GM21390 (cell line): Measurements from ENCODE around the gene CSMD2.
"Not testable (repeated sequence)": the region's sequence is repeated elsewhere in the genome, so short reads cannot be mapped to it uniquely, and the experiment has no call there.

Source experiments
- ATAC-seq: cut with Tn5 transposase; IDR thresholded peaks from one replicate; pipeline ENCODE4 v1.9.1; 2021; ENCODE audit not compliant: unreplicated experiment

Gene CSMD2

DNA sequence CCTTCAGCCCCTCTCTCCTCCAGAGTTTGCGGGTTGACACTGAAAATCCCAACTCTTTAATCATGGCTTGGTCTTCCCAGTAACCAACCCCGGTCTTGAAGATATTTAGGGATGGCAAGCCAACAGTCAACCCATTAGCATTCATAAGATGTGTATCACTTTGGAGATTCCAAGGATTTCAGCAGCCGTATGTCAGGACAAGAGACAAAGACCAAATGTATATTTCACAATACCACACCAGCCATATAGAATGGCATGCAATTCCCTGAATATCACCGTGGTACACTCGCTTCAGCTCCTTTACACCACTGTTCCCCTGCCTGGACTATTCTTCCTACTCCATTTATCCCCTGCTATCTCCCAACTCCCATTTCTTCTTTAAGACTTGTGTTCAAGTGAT lies 109.2 kb downstream of the CSMD2 start:
- ATAC-seq: no peak

DNA sequence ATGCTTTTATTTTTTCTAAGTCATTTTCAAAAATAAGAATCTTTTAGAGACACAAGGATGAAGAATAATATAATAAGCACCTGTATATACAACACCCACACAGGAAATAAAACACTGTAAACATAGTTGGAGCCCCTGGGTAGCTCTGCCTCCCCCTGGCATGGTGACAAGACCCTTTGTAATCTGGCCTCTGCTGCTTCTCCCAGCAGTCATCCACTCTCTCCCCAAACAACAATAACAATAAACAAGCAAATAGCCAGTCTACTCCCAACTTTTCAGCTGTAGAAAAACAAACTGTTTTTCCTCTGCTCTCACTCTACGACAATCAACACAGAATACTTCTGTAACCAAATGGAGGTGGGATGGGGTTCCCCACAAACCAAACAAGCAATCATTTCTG lies 110.1 kb downstream of the CSMD2 start:
- no peak for ATAC-seq

DNA sequence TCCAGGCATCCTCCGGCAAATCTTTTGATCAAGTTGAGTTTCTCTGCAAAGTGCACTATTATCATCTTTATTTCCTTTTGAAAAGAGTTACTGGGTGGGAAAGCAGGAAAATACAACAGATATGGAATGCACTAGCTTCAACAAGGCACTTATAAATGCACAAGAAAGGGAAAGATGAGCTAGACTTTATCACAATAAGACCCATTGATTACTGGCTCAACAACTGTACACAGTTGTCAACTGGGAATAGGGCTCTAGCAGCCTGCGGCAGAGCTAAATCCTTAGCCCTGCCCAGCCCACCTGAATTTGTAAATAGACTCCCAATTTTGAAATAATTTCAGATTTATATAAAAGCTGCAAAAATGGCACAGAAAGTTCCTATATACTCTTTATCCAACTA lies 111.4 kb downstream of the CSMD2 start:
- no peak for ATAC-seq

DNA sequence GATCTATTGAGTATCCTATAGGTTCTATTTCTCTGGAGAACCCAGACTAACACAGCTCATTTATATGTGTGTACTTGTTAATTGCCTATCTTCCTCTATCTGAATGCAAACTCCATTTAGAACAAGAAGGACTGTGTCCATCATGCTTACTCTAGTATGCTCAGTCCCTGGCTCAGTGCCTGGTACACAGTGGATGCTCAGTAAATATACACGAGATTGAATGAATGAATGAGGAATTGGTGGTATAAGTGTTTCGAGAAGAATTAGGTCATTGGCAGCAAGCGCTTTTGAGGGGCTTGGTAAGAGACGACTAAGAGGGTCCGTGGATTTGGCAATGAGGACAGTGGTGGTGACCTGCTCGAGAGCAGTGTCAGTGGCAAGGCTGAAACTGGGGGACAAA lies 112.5 kb downstream of the CSMD2 start:
- ATAC-seq: no peak

DNA sequence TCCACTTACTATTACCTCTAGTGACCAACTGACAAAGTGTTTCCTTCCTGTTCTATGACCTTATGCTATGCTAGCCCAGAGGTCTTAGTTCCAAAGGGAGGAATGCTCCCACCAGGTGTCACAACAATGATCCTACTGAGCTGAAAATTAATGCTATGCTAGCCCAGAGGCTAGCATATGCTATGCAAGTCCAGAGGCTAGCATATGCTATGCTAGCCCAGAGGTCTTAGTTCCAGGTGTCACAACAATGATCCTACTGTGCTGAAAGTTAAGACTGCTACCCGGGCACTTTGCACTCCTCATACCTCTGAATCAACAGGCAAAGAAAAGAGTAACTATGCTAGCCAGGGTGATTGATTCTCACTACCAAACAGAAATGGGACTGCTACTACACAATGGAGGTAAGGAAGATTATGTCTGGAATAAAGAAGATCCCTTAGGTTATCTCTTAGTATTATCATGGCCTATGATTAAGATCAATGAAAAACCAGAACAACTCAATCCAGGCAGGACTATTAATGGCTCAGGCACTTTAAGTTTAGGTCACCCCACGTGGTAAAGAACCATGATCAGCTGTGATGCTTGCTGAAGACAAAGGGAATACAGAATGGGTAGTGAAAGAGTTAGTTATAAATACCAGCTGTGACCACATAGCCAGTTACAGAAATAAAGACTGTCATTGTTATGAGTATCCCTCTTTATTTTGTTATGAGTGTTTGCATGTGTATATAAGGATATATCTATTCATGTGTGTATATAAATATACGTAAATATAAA lies 114.1 kb downstream of the CSMD2 start:
- no peak for ATAC-seq

DNA sequence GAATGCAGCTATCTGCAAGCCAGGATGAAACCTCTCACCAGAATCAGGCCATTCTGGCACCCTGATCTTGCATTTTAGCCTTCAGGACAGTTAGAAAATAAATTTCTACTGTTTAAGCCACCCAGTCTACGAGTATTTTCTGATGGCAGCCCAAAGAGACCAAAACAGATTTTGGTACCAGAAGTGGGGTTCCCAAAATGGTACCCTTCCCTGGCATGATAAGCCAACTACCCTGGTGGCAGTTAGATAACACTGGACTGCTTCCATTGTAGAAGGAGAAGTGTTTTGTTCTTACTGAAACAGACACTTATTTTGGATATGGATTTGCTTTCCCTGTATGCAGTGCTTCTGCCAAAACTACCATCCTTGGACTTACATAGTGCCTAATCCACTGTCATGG lies 115.0 kb downstream of the CSMD2 start:
- ATAC-seq: no peak

DNA sequence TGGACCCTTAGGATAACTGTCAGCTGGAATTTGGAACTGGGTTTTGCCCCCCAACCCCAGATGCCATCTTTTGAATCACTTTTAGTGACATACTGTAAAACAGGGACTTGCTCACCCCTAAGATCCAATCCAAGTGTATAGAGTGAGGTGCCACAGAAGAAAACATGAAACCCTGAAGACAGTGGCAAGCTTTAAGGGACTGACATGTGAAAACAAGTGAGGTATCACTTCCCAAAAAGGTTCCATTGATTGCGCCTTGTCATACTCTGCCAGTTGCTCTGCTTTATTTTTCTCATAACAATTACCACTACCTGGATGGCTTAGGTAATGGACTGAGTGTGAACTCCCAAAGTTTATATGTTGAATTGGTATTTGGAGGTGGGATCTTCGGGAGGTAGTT lies 115.6 kb downstream of the CSMD2 start:
- no peak for ATAC-seq

DNA sequence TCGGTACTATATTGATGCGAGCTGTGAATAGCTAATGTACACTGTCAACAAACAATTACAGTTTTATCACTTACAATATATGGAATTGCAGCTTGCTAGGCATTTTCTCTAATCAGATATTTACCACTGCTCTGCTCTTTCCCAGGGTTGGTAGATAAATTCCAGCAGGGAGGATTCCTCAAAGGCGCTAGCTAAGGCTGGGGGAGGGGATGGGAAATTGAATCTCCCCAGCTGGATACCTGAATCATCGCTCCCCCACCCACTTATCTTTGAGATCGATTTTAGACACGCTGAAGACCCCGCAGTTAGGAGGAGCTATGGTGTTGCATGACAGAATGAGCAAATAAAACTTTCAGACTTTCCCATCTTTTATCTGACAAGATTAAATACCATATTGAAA lies 127.2 kb downstream of the CSMD2 start:
- ATAC-seq: no peak

DNA sequence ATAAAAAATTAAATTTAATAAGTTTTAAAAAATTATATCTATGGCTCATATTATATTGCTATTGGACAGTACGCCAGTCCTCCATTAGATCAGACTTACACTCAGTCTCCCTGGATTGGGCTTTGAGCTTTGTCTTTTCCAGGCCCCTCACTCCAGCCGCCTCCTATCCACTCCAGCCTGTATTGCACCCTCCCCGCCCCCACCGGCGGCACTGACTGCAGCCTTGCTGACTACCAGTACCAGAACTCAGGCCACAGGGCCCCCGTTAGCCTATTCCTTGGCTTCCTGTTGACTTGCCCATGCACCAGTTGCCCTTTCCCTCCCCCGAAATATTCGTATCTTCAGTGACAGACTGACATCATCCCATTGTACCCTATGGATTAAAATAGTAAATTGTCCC lies 127.9 kb downstream of the CSMD2 start:
- ATAC-seq: no peak

DNA sequence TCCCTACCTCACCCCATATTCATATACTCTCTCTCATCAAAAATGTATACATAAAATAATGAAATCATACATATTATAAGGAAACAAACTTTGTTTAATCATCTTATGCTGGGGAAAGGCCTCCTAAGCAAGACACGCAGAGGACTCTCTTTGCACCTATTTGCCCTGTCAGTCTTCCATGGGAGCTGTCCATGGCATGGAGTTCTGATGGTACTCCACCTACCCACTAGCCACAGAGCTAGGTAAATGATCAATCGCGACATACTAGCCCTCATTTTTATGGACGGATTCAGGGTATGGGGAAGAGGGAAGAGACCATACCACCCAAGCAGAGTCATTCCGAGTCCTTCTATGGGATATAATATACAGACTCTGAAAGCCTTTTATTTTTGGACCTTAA lies 131.0 kb downstream of the CSMD2 start:
- no peak for ATAC-seq

DNA sequence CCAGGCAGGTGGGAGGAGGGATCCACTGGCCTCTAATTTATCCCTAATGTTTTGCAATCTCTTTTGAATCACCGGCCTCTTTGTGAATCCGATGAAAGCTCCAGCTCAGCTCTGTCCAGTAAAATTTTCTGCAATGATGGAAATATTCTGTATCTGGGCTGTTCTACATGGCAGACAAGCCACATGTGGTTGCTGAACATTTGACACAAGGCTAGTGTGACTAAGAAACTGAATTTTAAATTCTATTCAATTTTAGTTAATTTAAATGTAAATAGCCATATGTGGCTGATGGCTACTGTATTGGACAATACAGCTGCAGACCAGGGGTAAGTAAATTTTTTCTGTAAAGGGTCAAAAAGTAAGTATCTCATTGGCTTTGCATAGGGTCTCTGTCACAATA lies 135.1 kb downstream of the CSMD2 start:
- no peak for ATAC-seq

DNA sequence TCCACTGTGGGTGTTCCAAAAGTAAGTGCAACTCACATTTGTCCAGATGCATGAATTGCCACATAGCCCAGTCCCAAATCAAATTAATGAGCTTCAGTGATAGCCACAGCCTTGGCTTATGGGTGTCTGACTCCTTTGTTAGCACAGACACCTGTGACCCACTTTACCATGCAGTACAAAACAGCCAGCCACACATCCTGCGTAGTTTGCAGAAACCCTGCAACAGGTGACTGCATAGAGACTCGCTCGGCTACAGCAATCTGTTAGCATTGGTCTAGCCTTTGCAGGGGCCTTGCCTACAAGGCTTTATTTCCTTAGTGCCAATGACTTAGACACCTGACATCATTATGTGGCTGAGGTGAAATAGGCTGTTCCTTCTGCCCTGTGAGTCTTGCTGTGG lies 135.5 kb downstream of the CSMD2 start:
- no peak for ATAC-seq

DNA sequence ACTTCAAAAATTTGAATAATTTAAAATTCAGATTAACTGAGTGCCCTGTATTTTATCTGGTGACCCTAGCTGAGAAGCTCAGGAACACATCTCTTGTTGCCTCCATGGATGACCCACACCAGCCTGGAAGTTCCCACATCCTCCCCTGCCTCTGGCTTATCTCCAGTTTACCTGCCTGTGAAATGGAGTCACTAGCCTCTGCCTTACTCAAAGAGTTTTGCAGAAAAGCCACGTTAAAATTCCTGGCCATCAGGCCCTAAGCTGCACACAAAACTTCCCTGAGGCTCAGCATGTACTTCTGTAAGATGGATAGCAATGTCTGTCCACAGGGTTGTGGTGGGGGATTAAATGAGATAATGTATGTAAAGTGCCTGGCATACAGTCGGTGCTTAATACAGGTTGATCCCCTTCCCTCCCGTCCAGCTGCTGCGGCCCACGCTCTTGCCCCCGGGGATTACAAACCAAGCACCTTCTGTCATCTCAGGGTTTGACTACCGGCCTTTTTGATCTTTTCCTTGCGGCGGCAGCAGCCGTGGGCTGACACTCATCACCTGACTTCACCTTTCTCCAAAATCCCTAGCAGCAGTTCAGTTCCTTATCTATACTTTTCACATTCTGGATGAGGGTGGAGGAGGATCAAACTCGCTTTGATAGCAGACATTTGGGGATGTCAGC lies 136.5 kb downstream of the CSMD2 start:
- ATAC-seq: no peak

DNA sequence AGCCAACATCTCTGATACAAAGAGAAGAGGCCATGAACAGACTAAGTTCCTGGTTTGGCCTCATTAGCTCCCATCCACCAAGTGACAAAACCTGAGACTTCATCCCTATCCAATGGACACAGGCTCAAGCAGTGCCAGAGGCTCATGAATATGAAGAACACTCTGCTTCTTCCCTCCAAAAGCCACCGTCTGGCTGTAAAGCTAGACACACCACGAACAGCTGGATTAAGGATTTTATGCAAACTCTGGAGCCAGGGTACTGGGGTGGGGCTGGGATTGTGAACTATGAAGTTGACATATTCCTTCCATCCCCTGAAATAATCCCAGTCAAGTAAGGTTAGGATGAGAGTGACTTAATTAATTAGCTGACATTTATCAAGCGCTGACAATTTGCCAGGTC lies 139.4 kb downstream of the CSMD2 start:
- no peak for ATAC-seq

DNA sequence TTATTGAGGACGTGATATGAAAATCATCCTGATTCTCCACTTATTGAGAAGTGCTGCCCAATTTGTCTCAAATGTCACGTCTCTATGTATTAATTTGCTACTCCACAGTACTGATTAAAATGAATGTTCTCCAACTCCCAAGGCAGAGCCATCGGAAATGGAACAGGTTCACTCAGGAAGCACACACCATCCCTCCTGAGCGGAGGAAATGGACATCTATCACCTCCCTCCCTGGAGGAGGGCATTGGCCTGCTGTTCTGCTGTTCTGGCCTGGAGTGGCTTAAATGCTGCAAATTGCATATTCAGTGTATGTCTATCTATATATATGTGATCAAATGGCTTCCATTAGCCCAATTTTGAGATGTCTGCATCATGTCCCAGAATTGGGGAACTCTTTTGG lies 140.5 kb downstream of the CSMD2 start:
- no peak for ATAC-seq

DNA sequence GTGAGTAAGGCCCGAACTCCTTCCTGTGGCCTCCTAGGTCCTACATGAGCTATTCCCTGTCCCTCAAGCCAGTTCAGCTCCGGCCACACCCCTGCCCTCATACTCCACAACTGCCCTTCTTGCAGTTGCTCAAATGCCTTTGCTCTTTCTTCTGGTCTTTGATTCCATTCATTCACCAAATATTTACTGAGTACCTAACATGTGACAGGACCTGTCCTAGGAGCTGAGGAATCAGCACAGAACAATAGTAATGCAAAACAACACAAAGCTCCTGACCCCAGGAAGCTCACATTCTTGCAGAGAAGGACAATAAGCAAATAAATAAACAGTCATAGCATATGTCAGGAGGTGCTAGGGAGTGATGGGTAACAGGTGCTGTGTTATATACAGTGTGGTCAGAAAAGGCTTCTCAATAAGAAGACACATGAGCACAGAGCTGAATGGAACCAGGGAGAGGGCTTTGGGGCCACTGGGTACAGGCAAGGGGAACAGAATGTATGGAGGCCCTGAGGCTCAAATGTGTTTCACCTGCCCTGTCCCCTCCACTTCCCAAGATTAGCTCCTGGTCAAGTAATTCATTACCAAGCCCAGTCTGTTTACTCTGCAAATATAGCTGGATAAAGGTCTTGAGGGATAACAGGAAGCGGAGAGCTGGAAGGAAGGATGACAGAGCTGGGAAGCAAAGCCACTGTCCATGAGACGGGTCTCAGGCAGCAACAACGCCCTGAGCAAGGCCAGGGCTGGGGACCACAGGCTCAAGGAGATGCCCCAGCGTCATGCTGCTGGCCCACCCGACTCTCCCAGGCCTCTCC lies 145.1 kb downstream of the CSMD2 start:
- ATAC-seq: no peak

DNA sequence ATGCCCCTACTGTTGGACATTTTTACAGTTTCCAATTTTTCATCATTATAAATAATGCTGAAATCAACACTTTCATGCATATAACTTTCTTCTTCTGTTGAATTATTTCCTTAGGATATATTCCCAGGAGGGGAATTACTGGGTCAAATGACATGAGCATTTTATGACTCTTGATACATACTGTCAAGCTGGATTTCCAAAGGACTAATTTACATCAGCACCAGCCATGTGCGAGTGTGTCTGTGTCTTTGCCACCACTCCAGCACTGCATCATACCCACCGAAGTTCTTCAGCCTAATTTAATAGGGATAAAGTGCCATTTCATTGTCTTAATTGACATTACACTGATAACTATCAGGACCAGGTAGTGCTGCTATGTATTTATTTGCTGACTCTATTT lies 146.7 kb downstream of the CSMD2 start:
- no peak for ATAC-seq

DNA sequence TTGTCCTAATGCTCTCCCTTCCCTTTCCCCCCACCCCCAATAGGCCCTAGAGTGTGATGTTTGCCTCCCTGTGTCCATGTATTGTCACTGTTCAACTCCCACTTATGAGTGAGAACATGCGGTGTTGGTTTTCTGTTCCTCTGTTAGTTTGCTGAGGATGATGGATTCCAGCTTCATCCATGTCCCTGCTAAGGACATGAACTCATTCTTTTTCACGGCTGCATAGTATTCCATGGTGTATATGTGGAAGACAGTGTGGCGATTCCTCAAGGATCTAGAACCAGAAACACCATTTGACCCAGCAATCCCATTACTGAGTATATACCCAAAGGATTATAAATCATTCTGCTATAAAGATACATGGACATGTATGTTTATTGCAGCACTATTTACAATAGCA lies 148.7 kb downstream of the CSMD2 start:
- ATAC-seq: not testable (repeated sequence)

DNA sequence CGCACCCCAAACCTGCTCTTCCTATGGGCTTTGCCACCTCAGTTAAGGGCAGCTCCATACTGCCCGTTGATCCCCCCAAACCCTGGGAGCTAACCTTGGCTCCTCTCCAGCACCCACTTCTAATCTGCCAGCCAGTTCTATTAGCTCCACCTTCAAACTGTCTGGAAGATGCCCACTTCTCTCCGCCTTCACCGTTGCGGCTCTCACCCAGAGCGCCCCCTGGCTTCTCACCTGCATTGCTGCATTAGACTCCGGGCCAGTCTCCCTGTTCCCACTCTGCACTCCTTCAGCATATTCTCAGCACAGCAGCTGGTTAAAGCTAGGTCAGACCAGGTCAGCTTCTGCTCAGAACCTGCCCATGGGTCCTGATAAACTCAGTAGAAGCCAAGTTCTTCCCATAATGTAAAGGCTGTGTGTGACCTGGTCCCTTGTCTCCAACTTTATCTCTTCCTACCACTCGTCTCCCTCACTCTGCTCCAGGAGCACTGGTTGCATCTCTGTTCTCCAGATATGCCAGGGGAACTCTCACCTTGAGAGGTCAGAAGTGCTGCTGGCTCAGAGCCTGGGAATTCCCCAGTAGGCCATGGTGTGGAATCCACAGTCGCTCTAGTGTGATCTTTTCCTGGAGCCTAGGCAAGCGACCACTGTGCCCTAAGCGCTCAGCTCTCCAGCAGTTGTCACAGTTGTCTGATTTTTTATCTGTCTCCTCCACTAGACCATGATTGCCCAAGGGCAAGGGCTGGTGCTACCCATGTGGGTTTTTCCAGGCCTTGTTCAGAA lies 150.9 kb downstream of the CSMD2 start:
- ATAC-seq: no peak

DNA sequence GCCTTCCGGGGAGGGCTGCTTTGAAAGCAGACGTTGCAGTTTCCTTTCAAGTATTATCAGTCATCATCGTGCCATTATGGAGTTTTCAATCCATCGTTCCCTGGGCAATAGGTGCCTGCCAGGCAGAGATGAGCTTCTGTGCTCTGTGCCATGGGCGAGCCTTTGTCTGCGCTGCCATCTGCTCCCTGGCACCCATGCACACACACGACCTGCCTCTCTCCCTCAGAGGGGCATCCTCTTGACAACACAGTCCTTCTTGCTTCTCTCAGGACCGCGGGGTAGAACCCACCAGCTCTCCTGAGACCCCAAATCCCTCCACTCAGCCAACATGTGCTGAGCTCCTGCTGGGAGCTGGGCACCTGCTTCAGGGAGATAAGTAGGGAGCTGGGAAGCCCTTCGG lies 151.9 kb downstream of the CSMD2 start:
- no peak for ATAC-seq

DNA sequence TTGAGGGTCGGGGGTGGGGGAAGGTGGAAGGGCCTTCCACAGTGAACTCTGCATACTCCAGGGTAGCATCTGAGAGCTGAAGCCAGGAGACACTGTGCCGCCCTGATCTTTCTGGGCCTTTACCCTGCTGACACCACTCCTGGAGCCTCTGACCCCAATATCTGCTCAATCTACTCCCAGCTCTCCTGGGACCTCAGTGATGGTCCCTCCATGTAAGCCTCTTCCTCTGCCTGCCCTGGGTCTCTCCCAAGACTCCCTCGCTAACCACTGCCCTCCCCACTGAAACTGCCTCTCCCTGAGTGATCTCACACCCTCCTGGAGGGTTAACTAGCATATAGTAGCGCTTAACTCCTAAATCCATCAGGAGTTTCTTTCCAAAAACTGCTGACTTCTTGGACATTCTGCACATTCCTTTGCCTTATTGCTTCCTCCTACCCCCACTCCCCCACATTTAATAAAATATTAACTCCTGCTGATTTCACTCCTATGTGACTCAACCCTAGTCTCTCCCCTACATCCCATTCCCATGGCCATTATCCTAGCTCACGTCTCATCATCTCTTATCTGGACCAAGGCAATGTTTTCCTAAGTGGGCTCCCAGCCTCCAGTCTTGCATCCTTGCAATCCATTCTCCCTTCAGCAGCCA lies 155.6 kb downstream of the CSMD2 start:
- no peak for ATAC-seq
